DMS79 treated with DMSO at 0.1 percent for 48 hours (cell line): ENCODE data around the gene HPCAL1.

Experiments used
- DNase-seq: peaks from one replicate; lab custom pipeline; 2025; lab: John Stamatoyannopoulos, UW

Gene HPCAL1

GRCh38 chr2:10466801-10467200, 164.1 kb downstream of the HPCAL1 start:
- DNase-seq: no peak

- no peak for DNase-seq
Observed at GRCh38 chr2:10467401-10467800, 164.7 kb downstream of the HPCAL1 start.

GRCh38 chr2:10469301-10469700, 166.6 kb downstream of the HPCAL1 start:
- DNase-seq: no peak

- no peak for DNase-seq
Observed at GRCh38 chr2:10469955-10470608, 167.4 kb downstream of the HPCAL1 start.

GRCh38 chr2:10471046-10471571, 168.4 kb downstream of the HPCAL1 start:
- no peak for DNase-seq

GRCh38 chr2:10471955-10472354, 169.3 kb downstream of the HPCAL1 start:
- no peak for DNase-seq

- no peak for DNase-seq
Observed at GRCh38 chr2:10473121-10473756, 170.5 kb downstream of the HPCAL1 start.

- no peak for DNase-seq
Observed at GRCh38 chr2:10475221-10475722, 172.6 kb downstream of the HPCAL1 start.

- no peak for DNase-seq
Observed at GRCh38 chr2:10475811-10476660, 173.3 kb downstream of the HPCAL1 start.

GRCh38 chr2:10476723-10477442, 174.2 kb downstream of the HPCAL1 start:
- DNase-seq: no peak
